Measurements from ENCODE around the gene KMT5B. TPM values are rescaled to one million over a fixed set of nuclear protein-coding genes. Genes with fewer than 3 reads are reported as not detected.

The KMT5B gene
- total RNA-seq, 1 experiment from 2014 or later = 35.1 TPM

DNA sequence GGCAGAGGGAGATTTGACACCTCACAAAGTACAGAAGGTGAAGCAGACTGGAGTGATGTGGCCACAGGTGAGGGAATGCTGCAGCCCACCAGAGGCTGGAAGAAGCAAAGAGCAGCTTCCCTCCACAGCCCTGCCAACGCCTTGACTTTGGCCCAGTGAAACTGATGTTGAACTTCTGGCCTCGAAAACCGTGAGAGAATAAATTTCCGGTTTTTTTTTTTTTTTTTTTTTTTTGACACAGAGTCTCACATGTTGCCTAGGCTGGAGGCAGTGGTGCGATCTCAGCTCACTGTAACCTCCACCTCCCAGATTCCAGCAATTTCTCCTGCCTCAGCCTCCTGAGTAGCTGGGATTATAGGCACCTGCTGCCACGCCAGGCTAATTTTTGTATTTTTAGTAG is 8.7 kb downstream of the KMT5B start (continued):
- TF ChIP-seq CEBPB (IDR thresholded peaks at IDR 0.05; ENCODE audit: low read depth) = no peak
- TF ChIP-seq ZFX (IDR thresholded peaks at IDR 0.05) = no peak
- TF ChIP-seq POLR2A (IDR thresholded peaks at IDR 0.05; ENCODE audit: borderline replicate concordance, extremely low read depth, insufficient read depth, insufficient read length) = no peak

DNA sequence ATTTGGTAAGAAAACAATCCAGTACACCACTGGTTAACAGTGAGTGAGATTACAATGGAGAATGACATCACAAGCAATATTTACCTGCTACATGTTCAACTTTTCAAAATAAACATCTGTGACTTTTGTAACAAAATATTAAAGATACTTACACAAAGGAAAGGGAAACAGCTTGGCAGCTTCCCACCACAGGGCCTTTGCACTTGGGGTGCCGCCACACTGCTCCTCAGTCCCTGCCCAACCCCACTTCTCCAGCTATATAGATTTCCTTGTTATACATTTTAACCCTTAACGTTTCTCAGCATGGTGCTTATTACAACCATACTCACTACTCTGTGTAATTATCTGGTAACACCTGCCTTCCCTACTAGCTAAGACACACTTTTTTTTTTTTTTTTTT is 10.9 kb downstream of the KMT5B start:
- no peaks in the 10 kb centered on the region for H3K9me2 ChIP-seq (ENCODE audit: insufficient read depth)
- RAD21 ChIA-PET (ENCODE audit: low non-redundant PET in 1 of 2, low total read pairs in 2 of 2, uncharacterized antibody in 2 of 2, unreplicated experiment in 2 of 2) = no interaction called here
- ATAC-seq (no peak), DNase-seq (ENCODE audit: low read depth, low spot score) (no peak)
- H3K4me2 ChIP-seq (ENCODE audit: low read length) = no peak overlapping the region
- intact Hi-C loops (cut with micrococcal nuclease) = no loop called here
- no peak overlapping the region for H3K4me3 ChIP-seq (replicated peaks in 1 of 2; ENCODE audit: low read depth in 1 of 2, low read length in 2 of 2)
- no peak overlapping the region for H3K27ac ChIP-seq (ENCODE audit: low read depth, low read length)
- TF ChIP-seq YY1 (IDR thresholded peaks at IDR 0.05; ENCODE audit: extremely low read depth, insufficient replicate concordance, low read depth, low read length) = no peak
- TF ChIP-seq CEBPB (IDR thresholded peaks at IDR 0.05; ENCODE audit: low read depth) = no peak
- no peak for TF ChIP-seq CBX3 (IDR thresholded peaks at IDR 0.05; ENCODE audit: low read depth)
- TF ChIP-seq POLR2A (IDR thresholded peaks at IDR 0.05; ENCODE audit: borderline replicate concordance, extremely low read depth, insufficient read depth, insufficient read length) = no peak
- TF ChIP-seq, protein P1, sequence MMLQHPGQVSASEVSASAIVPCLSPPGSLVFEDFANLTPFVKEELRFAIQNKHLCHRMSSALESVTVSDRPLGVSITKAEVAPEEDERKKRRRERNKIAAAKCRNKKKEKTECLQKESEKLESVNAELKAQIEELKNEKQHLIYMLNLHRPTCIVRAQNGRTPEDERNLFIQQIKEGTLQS (IDR thresholded peaks at IDR 0.05) = no peak
- TF ChIP-seq ZNF274 (IDR thresholded peaks at IDR 0.05; ENCODE audit: low read depth, low read length) = no peak
- TF ChIP-seq, protein P2, sequence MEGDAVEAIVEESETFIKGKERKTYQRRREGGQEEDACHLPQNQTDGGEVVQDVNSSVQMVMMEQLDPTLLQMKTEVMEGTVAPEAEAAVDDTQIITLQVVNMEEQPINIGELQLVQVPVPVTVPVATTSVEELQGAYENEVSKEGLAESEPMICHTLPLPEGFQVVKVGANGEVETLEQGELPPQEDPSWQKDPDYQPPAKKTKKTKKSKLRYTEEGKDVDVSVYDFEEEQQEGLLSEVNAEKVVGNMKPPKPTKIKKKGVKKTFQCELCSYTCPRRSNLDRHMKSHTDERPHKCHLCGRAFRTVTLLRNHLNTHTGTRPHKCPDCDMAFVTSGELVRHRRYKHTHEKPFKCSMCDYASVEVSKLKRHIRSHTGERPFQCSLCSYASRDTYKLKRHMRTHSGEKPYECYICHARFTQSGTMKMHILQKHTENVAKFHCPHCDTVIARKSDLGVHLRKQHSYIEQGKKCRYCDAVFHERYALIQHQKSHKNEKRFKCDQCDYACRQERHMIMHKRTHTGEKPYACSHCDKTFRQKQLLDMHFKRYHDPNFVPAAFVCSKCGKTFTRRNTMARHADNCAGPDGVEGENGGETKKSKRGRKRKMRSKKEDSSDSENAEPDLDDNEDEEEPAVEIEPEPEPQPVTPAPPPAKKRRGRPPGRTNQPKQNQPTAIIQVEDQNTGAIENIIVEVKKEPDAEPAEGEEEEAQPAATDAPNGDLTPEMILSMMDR (IDR thresholded peaks at IDR 0.05 in 2 of 3, conservative IDR thresholded peaks at IDR 0.05 in 1 of 3; ENCODE audit: borderline replicate concordance in 1 of 3, insufficient read depth in 1 of 3, low read depth in 2 of 3, low read length in 2 of 3) = no peak
- TF ChIP-seq ZFX (IDR thresholded peaks at IDR 0.05) = no peak
- no peak for TF ChIP-seq ZBTB33 (IDR thresholded peaks at IDR 0.05; ENCODE audit: extremely low read depth, insufficient replicate concordance, low read length)
- TF ChIP-seq RAD21 (IDR thresholded peaks at IDR 0.05; ENCODE audit: low read depth) = no peak
- H2AFZ ChIP-seq (ENCODE audit: low read depth, low read length, poor library complexity, severe bottlenecking) = no peak overlapping the region
- POLR2A ChIA-PET = no interaction called here
- BruUV-seq (replicated peaks) = no TSS peak
- H3K9ac ChIP-seq (ENCODE audit: low read length) = no peak overlapping the region
- no peaks in the 10 kb centered on the region for H3K27me3 ChIP-seq (ENCODE audit: insufficient read depth, low read length)
- H3K4me1 ChIP-seq (ENCODE audit: control insufficient read depth in 1 of 2, insufficient read depth in 2 of 2, low read length in 2 of 2) = no peaks in the 10 kb centered on the region
- CTCF ChIA-PET = no interaction called here
- no peaks in the 10 kb centered on the region for H3K36me3 ChIP-seq (ENCODE audit: control insufficient read depth in 1 of 2, insufficient read depth in 2 of 2, low read length in 2 of 2)
- H3K79me2 ChIP-seq (ENCODE audit: insufficient read depth, low read length) = peaks cover 97% of the 10 kb centered on the region
- peaks cover 9% of the 10 kb centered on the region; the same call in 1 of the 2 replicates for H4K20me1 ChIP-seq (ENCODE audit: insufficient read depth)
- no peaks in the 10 kb centered on the region for H3K9me3 ChIP-seq (ENCODE audit: control insufficient read depth in 1 of 2, insufficient read depth in 1 of 2, low read depth in 1 of 2, low read length in 2 of 2)

All from HCT116 (cell line).